ENCODE results near the gene SCUBE1. TPM values are rescaled to one million over a fixed set of nuclear protein-coding genes. Genes with fewer than 3 reads are reported as not detected.

The SCUBE1 gene
- total and polyA plus RNA-seq, 2 of the 8 experiments (the other 6 are each of a cell fraction or from before 2014, with no cell fraction given) = 2.3 to 4.9 TPM

DNA sequence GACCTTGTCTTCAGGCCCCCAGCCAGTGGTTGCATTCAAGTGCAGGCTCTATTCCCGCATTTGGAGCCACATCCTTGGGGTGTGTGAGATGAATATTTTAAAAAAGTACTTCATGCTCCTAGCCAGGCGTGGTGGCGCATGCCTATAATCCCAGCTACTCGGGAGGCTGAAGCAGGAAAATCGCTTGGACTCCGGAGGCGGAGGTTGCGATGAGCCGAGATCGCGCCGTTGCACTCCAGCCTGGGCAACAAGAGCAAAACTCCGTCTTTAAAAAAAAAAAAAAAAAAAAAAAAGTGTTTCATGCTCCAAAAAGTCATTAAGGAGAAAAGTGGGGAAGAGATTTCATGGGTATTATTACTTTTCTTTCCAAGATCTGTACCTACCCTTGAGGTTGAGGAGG is 18.0 kb downstream of the SCUBE1 start:
- Histone ChIP-seq H3K23me2 (ENCODE audit: low read depth, low read length) (no peaks in the 10 kb centered on the region; the same call in 1 of the 2 replicates), H2BK20ac (ENCODE audit: low read length) (no peak overlapping the region), H2AK5ac (ENCODE audit: low read depth, low read length) (no peak overlapping the region), H2BK15ac (ENCODE audit: low read length) (no peak overlapping the region), H3K36me3 (ENCODE audit: control insufficient read depth in 2 of 4, insufficient read depth in 4 of 4, low read length in 3 of 4) (no peaks in the 10 kb centered on the region), H3K27me3 (replicated peaks in 1 of 4; ENCODE audit: control insufficient read depth in 3 of 4, extremely low read depth in 1 of 4, insufficient read depth in 3 of 4, low read length in 3 of 4) (no peaks in the 10 kb centered on the region), H2AFZ (ENCODE audit: low read length) (no peak overlapping the region), H4K5ac (ENCODE audit: insufficient read length, low read depth, low read length) (no peak overlapping the region), H3K18ac (ENCODE audit: extremely low read depth, low read length) (no peak overlapping the region), H3K4me1 (replicated peaks in 1 of 4; ENCODE audit: control insufficient read depth in 3 of 4, insufficient read depth in 4 of 4, low read length in 3 of 4) (peaks cover 0 to 8% (median 4%) of the 10 kb centered on the region in 4 experiments; a peak in 2 of 7 replicates), H4K20me1 (replicated peaks in 1 of 2; ENCODE audit: control insufficient read depth in 1 of 2, insufficient read depth in 2 of 2, low read length in 2 of 2) (no peaks in the 10 kb centered on the region), H3K14ac (ENCODE audit: insufficient read length) (no peak overlapping the region), H3K9ac (replicated peaks in 1 of 4; ENCODE audit: extremely low read depth in 1 of 4, low read depth in 3 of 4, low read length in 3 of 4) (no peak overlapping the region), H4K91ac (replicated peaks; ENCODE audit: insufficient read length, low read length) (no peak overlapping the region), H3K56ac (replicated peaks; ENCODE audit: insufficient read length, low read depth, low read length) (no peak overlapping the region), H2BK120ac (replicated peaks; ENCODE audit: low read depth, low read length) (no peak overlapping the region), H2BK5ac (ENCODE audit: low read depth, low read length) (no peak overlapping the region), H3K4ac (replicated peaks; ENCODE audit: insufficient read length, low read depth, low read length) (no peak overlapping the region), H2BK12ac (ENCODE audit: low read depth, low read length) (no peak overlapping the region), H3K4me2 (ENCODE audit: insufficient read depth in 1 of 2, low read depth in 2 of 2, low read length in 2 of 2) (no peak overlapping the region), H3K23ac (ENCODE audit: insufficient read length) (no peak overlapping the region), H4K8ac (ENCODE audit: extremely low read depth, insufficient read depth, low read length) (no peak overlapping the region), H3K27ac (ENCODE audit: low read depth, low read length) (no peak overlapping the region), H3K79me2 (ENCODE audit: control insufficient read depth in 1 of 2, insufficient read depth in 2 of 2, low read length in 2 of 2) (no peaks in the 10 kb centered on the region), H3K79me1 (ENCODE audit: low read depth, low read length) (no peaks in the 10 kb centered on the region), H3K4me3 (ENCODE audit: extremely low read depth in 1 of 4, insufficient read depth in 2 of 4, low read depth in 3 of 4, low read length in 4 of 4) (no peak overlapping the region), H3K9me3 (ENCODE audit: insufficient read depth in 2 of 2, low read depth in 1 of 2, low read length in 1 of 2) (no peaks in the 10 kb centered on the region)
- FAIRE-seq (no peak), DNase-seq (ENCODE audit: low read depth in 1 of 2, low spot score in 2 of 2) (no peak)
- ChIA-PET POLR2A (ENCODE audit: partially characterized antibody) (interaction anchor here (0.7 kb wide), 1 partner anchor 151 kb away, joined by 3 read pairs; no protein-coding TSS in a partner anchor), CTCF (ENCODE audit: partially characterized antibody) (interaction anchor here (0.7 to 1.7 kb wide), 3 partner anchors 55 to 572 kb away, joined by 3 to 5 read pairs (median 5); no protein-coding TSS in a partner anchor)
- WGBS, 2 experiments (ENCODE audit: extremely low coverage in 1 of 2, insufficient coverage in 1 of 2, insufficient read length in 1 of 2, insufficient replicate concordance in 2 of 2, low coverage in 1 of 2, low lambda C conversion rate in 2 of 2, missing lambda C conversion rate in 1 of 2) = 89% methylated on average over 8 of the region's 13 CpGs; no CpG with 5 or more reads in 1 of the 2 experiments
- TF ChIP-seq JUN (IDR thresholded peaks at IDR 0.05; ENCODE audit: low read depth, low read length) (no peak), POU5F1 (IDR thresholded peaks at IDR 0.05; ENCODE audit: low read depth, low read length) (no peak), KDM5A (IDR thresholded peaks at IDR 0.05; ENCODE audit: low read length) (no peak), KDM4A (IDR thresholded peaks at IDR 0.05; ENCODE audit: low read depth, low read length, severe bottlenecking) (no peak), RXRA (IDR thresholded peaks at IDR 0.05; ENCODE audit: insufficient read depth, low read depth, low read length) (no peak), HDAC6 (IDR thresholded peaks at IDR 0.05; ENCODE audit: low read depth, low read length) (no peak), YY1 (IDR thresholded peaks at IDR 0.05; ENCODE audit: low read depth, low read length) (no peak), TBP (IDR thresholded peaks at IDR 0.05; ENCODE audit: low read depth, low read length) (no peak), CTBP2 (IDR thresholded peaks at IDR 0.05; ENCODE audit: borderline replicate concordance, insufficient read depth, insufficient read length, low read length) (no peak), RBBP5 (IDR thresholded peaks at IDR 0.05; ENCODE audit: borderline replicate concordance, low read depth, low read length) (no peak), NANOG (IDR thresholded peaks at IDR 0.05; ENCODE audit: insufficient read depth, low read depth, low read length, poor library complexity, severe bottlenecking) (no peak)
- TF ChIP-seq, protein P1, sequence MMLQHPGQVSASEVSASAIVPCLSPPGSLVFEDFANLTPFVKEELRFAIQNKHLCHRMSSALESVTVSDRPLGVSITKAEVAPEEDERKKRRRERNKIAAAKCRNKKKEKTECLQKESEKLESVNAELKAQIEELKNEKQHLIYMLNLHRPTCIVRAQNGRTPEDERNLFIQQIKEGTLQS (IDR thresholded peaks at IDR 0.05; ENCODE audit: insufficient read depth, low read depth, low read length) = no peak
